Activated T-cell treated with anti-CD3 and anti-CD28 coated beads, Interleukin-2, amount 50 U/mL, for 4 hours (primary cell): ENCODE data around the gene CNDP2. TPM values are rescaled to one million over a fixed set of nuclear protein-coding genes. Genes with fewer than 3 reads are reported as not detected.
A peak's percentile ranks its signal among the peaks of the same experiment; 100 is the strongest.

ENCODE experiments used
- ATAC-seq, 2 donors: fragments of 200-7000 bp; cut with Tn5 transposase; one replicate each; pipeline ENCODE4 v1.10.0; 2021
- DNase-seq: peaks from one replicate; pipeline ENCODE4 v3.0.0-alpha.2; 2020
- H3K27me3 Mint-ChIP-seq: one replicate; pipeline ENCODE4 v1.8.0; 2021; ENCODE audit warnings: low read depth, mixed read lengths
- H3K36me3 Mint-ChIP-seq: one replicate; pipeline ENCODE4 v1.8.0; 2022; ENCODE audit warnings: mixed read lengths; ENCODE audit not compliant: insufficient read depth
- H3K4me1 Mint-ChIP-seq: one replicate; pipeline ENCODE4 v1.8.0; 2021; ENCODE audit warnings: low read depth, mixed read lengths
- H3K4me3 Mint-ChIP-seq: one replicate; pipeline ENCODE4 v1.8.0; 2021; ENCODE audit warnings: mild to moderate bottlenecking, moderate library complexity, mixed read lengths
- H3K9me3 Mint-ChIP-seq: one replicate; pipeline ENCODE4 v1.8.0; 2021; ENCODE audit warnings: mixed read lengths
- total RNA-seq, 3 donors: library from RNA; stranded (reverse); gene quantifications; one replicate each; pipeline ENCODE4 v1.2.1, GENCODE V29; 2021

Gene CNDP2
- 100 to 1,000 TPM; 157 to 165 (median 164) TPM for total RNA-seq

- Mint-ChIP-seq H3K9me3 (no peaks in the 10 kb centered on the region), H3K4me1 (peaks cover 50% of the 10 kb centered on the region), H3K4me3 (peak within 1 kb of the TSS; percentile 85), H3K36me3 (peaks cover 6% of the 10 kb centered on the region), H3K27me3 (no peaks in the 10 kb centered on the region)
- peak; percentile 78 to 79 for ATAC-seq
- peak; percentile 99 for DNase-seq
These were observed at the start of gene CNDP2 for GRCh38 chr18:74495581-74496507. Gene CNDP2 (plus strand): TSS chr18:74496363. CDS start chr18:74499974, 3,611 bp downstream.

DNA sequence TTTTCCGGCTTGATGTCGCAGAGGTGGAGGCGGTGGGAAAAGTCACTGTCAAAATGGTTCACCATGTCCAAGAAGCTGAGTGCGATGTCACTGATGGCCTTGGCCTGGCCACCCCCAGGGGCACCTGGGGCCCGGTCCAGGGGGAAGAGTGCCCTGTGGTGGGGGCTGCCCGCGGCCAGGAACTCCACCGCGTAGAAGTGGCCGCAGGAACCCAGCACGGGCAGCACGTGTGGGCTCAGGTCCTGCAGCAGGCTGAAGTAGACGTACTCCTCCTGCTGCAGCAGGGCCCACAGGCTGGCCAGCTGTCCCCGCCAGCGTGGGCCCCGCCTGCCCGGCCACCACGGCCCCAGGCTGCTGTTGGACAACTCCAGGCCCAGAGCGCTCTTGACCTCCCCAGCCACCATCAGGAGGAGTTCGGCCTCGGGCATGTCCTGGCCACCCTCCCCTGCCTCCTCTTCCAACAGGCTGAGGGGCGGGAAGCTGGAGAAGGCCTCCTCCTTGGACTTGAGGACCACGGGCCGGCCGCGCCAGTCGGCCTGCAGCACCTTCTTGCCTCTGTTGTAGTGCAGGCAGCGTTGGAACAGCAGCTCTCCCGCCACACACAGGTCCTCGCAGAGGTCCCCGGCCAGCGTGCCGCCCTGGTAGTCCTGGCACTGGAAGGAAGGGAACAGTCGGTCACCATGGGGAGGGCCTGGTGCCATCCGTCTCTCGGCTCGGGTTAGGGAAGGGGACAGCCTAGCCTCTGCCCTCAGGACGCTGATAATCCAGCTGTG is 49.3 kb upstream of the CNDP2 start:
- no peaks in the 10 kb centered on the region for H3K4me1 Mint-ChIP-seq
- no peak overlapping the region for H3K4me3 Mint-ChIP-seq
- H3K27me3 Mint-ChIP-seq, result peaks cover 2% of the 10 kb centered on the region
- ATAC-seq (no peak), DNase-seq (no peak)
- H3K36me3 Mint-ChIP-seq, result no peaks in the 10 kb centered on the region
- no peaks in the 10 kb centered on the region for H3K9me3 Mint-ChIP-seq

GRCh38 chr18:74447404-74448152 is 48.6 kb upstream of the CNDP2 start:
- no peaks in the 10 kb centered on the region for H3K4me1 Mint-ChIP-seq
- no peak overlapping the region for H3K4me3 Mint-ChIP-seq
- H3K9me3 Mint-ChIP-seq, result no peaks in the 10 kb centered on the region
- H3K36me3 Mint-ChIP-seq, result no peaks in the 10 kb centered on the region
- peaks cover 2% of the 10 kb centered on the region for H3K27me3 Mint-ChIP-seq
- no peak for DNase-seq
- no peak for ATAC-seq

DNA sequence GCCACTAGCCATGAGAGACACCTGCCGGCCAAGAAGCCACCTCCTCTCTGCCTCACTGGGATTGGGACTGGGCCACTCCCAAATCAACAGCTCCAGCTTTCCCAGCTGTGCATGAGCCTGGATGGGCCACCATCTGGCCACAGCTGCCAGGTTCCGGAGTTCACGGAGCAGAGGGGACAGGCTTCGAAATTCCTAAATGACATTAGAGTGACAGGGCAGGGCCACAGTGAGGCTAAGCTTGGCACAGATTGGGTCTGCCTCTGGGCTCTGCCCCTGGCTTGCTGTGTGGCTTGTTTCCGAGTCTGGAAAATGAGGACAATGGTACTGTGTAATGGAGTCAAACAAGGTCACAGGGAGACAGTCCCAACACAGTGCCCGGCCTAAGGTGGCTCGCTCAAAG is 45.5 kb upstream of the CNDP2 start:
- Mint-ChIP-seq H3K4me1 (no peaks in the 10 kb centered on the region), H3K9me3 (no peaks in the 10 kb centered on the region), H3K36me3 (no peaks in the 10 kb centered on the region), H3K4me3 (no peak overlapping the region), H3K27me3 (peaks cover 20% of the 10 kb centered on the region)
- DNase-seq (no peak), ATAC-seq (no peak)

DNA sequence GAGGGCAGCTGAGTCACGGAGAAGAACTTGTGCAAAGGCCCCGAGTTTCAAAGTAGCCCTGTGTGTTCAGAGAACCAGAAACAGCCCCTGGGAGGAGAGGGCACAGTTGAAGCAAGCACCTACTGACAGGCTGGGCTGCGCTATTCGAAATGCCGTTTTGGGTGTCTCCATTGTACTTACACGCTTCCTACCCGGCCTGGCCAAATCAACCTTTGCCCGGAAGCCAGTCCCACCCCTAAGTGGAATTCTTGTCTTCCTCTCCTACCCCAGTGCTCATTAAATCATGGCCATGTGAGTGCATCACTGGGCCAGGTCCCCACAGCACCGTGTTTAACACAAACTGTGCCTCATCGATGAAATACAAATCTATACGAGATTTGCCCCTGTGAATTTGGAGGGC is 45.0 kb upstream of the CNDP2 start:
- Mint-ChIP-seq H3K4me1 (no peaks in the 10 kb centered on the region), H3K9me3 (no peaks in the 10 kb centered on the region)

GRCh38 chr18:74453016-74453566 is 43.1 kb upstream of the CNDP2 start:
- DNase-seq (no peak), ATAC-seq (no peak)
- H3K4me3 Mint-ChIP-seq, result no peak overlapping the region
- H3K4me1 Mint-ChIP-seq, result peaks cover 5% of the 10 kb centered on the region
- H3K36me3 Mint-ChIP-seq, result no peaks in the 10 kb centered on the region
- H3K9me3 Mint-ChIP-seq, result no peaks in the 10 kb centered on the region
- H3K27me3 Mint-ChIP-seq, result peaks cover 36% of the 10 kb centered on the region

More for the DNA sequence above, 45.0 kb upstream of the CNDP2 start:
- ATAC-seq, result no peak
- Mint-ChIP-seq H3K4me3 (no peak overlapping the region), H3K36me3 (no peaks in the 10 kb centered on the region), H3K27me3 (peaks cover 23% of the 10 kb centered on the region)
- DNase-seq, result no peak

DNA sequence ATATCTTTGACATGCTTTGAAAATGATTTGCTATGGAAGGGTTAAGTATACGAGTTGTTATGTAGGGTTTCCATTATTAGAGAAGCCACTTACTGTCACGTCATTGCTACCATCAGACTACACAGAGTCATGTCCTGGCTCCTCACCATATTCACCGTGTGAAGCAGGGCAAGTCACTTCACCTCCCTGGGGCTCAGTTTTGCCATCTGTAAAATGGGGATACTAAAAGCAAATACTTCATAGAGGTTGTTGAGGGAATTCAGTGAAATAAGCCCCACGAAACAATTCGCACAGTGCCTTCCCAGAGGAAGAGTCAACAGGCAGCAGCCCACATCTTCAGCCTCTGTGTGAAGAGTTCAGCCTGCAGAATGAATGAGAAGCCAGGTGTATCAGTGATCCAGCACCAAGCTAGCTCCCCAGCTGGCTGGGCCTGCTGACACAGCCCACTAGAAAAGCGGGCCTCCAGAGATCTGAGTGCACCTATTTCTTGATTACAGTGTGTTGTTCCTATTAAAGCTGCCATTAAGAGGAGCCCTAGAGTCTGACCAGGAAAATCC is 42.4 kb upstream of the CNDP2 start:
- Mint-ChIP-seq H3K4me1 (peaks cover 9% of the 10 kb centered on the region), H3K4me3 (no peak overlapping the region), H3K36me3 (no peaks in the 10 kb centered on the region), H3K9me3 (no peaks in the 10 kb centered on the region), H3K27me3 (peaks cover 41% of the 10 kb centered on the region)
- DNase-seq (no peak), ATAC-seq (no peak)

- Mint-ChIP-seq H3K27me3 (peaks cover 43% of the 10 kb centered on the region), H3K4me1 (peaks cover 11% of the 10 kb centered on the region), H3K4me3 (no peak overlapping the region), H3K36me3 (no peaks in the 10 kb centered on the region), H3K9me3 (no peaks in the 10 kb centered on the region)
- DNase-seq (no peak), ATAC-seq (no peak)
These were observed 41.8 kb upstream of the CNDP2 start for GRCh38 chr18:74454279-74454751.

DNA sequence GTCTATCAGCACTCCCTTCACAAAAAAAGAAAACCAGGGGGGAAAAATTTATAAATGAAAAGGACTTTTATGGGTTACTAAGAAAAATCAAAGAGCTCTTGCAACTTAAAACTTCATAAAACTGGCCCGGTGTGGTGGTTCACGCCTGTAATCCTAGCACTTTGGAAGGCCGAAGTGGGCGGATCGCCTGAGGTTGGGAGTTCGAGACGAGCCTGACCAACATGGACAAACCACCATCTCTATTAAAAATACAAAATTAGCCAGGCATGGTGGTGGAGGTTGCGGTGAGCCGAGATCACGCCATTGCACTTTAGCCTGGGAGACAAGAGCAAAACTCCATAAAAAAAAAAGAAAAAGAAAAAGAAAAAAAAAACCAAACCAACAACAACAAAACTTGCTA is 40.8 kb upstream of the CNDP2 start:
- H3K36me3 Mint-ChIP-seq, result no peaks in the 10 kb centered on the region
- H3K4me1 Mint-ChIP-seq, result peaks cover 13% of the 10 kb centered on the region
- ATAC-seq (no peak), DNase-seq (no peak)
- H3K4me3 Mint-ChIP-seq, result no peak overlapping the region
- no peaks in the 10 kb centered on the region for H3K9me3 Mint-ChIP-seq
- peaks cover 44% of the 10 kb centered on the region for H3K27me3 Mint-ChIP-seq

GRCh38 chr18:74456017-74456348 is 40.2 kb upstream of the CNDP2 start:
- peaks cover 13% of the 10 kb centered on the region for H3K4me1 Mint-ChIP-seq
- no peak overlapping the region for H3K4me3 Mint-ChIP-seq
- H3K36me3 Mint-ChIP-seq, result no peaks in the 10 kb centered on the region
- no peak for DNase-seq
- no peaks in the 10 kb centered on the region for H3K9me3 Mint-ChIP-seq
- peaks cover 44% of the 10 kb centered on the region for H3K27me3 Mint-ChIP-seq
- ATAC-seq, result no peak

GRCh38 chr18:74456349-74457042 is 39.7 kb upstream of the CNDP2 start:
- DNase-seq, result no peak
- Mint-ChIP-seq H3K27me3 (peaks cover 44% of the 10 kb centered on the region), H3K4me3 (no peak overlapping the region), H3K36me3 (no peaks in the 10 kb centered on the region), H3K4me1 (peaks cover 13% of the 10 kb centered on the region), H3K9me3 (no peaks in the 10 kb centered on the region)
- ATAC-seq, result peak; percentile 37

DNA sequence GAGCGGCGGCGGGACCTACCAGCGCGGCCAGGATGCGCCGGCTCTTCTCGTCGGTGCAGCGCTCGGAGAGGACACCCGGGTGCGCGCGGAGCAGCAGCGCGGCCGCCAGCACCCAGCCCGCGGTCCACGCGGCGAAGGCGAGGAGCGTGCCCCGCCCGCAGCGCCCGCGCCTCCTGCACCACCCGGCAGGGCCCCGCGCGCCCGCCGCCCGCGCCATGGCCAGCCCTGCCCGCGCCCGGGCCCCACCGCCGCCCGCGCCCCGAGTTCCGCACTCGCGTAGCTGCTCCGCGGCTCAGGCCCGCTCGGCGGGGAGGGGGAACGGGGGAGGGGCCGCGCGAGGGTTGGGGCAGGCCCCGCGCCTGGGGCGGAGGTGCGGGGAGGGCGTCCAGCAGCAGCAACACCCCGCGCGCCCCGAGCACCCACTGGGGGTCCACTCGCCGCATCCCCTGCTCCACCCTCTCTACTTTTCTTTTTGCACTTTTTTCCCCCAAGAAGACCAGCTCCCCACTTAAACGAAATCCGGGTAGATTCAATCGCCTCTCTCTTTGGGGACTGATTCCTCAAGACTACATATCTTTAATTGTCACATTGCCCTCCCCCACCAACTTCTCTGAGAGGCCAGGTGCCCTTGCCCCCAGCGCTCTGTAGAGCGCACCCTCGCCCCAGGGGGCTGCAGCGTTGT is 39.0 kb upstream of the CNDP2 start, which contains the start of gene DIPK1C:
Gene DIPK1C (minus strand): TSS at position 266 of the 682 bp plus-strand sequence. CDS start 49 bp downstream, at position 217.
- no peak for DNase-seq
- Mint-ChIP-seq H3K36me3 (no peaks in the 10 kb centered on the region), H3K27me3 (peaks cover 44% of the 10 kb centered on the region), H3K9me3 (no peaks in the 10 kb centered on the region), H3K4me3 (peak within 1 kb of the TSS; percentile 69), H3K4me1 (peaks cover 13% of the 10 kb centered on the region)
- ATAC-seq, result peak; percentile 63 to 68
